IPS-18a (cell line): ENCODE results near the gene CACNA1D.

ENCODE experiments used
- H3K27ac ChIP-seq: one replicate; pipeline ENCODE4 v1.5.1; 2013; ENCODE audit warnings: low read length
- H3K27me3 ChIP-seq: one replicate; pipeline ENCODE4 v1.6.1; 2013; ENCODE audit warnings: mild to moderate bottlenecking, low read length; ENCODE audit not compliant: control insufficient read depth, insufficient read depth
- H3K36me3 ChIP-seq: one replicate; pipeline ENCODE4 v1.6.1; 2013; ENCODE audit warnings: low read depth, low read length; ENCODE audit not compliant: control insufficient read depth
- H3K4me1 ChIP-seq: one replicate; pipeline ENCODE4 v1.6.1; 2013; ENCODE audit warnings: low read depth, low read length; ENCODE audit not compliant: control insufficient read depth
- H3K4me3 ChIP-seq: one replicate; pipeline ENCODE4 v1.5.1; 2013; ENCODE audit warnings: low read length
- H3K9ac ChIP-seq: one replicate; pipeline ENCODE4 v1.6.1; 2013; ENCODE audit warnings: mild to moderate bottlenecking, low read length, moderate library complexity
- H3K9me3 ChIP-seq: one replicate; pipeline ENCODE4 v1.6.1; 2013; ENCODE audit warnings: low read depth, low read length; ENCODE audit not compliant: control insufficient read depth

The CACNA1D gene

DNA sequence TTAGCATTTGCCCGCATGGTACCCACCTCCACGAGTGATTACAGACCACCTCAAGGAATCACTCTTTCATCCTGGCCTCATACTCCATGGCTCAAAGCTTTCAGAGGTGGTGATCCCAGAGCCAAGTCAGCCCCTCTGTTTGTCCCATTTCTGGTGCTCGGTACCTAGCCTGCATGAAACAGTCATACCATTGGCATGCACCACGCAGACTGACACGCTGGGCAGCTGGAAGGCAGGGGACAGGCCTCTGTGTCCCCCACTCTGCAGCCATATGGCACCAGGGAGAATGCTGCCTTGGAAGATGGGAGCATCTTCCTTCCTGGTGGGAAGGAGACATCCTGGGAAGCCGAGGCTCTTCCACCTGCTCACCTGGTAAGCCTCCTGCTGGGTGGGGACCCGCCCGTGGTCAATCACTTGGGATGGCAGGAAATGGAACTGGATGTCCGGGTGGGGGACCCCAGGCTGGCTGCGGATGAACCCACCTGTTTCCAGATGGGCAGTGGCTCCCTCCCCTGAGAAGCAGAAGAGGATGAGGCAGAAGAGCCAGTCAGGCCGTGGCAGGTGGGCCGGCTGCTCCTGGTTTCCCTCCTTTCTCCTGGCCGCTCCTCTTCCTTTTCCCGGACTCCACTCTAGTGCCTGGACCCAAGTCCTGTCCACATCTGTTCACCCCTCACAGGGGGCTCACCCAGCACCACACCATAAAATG, 324.9 kb downstream of the CACNA1D start:
- Histone ChIP-seq H3K27me3 (no peaks in the 10 kb centered on the region), H3K27ac (no peak overlapping the region)

GRCh38 chr3:53820084-53820483, 325.7 kb downstream of the CACNA1D start:
- Histone ChIP-seq H3K4me1 (no peaks in the 10 kb centered on the region), H3K27ac (no peak overlapping the region), H3K4me3 (no peak overlapping the region), H3K36me3 (peaks cover 26% of the 10 kb centered on the region), H3K9ac (no peak overlapping the region), H3K27me3 (no peaks in the 10 kb centered on the region), H3K9me3 (no peaks in the 10 kb centered on the region)

More for the DNA sequence above, 324.9 kb downstream of the CACNA1D start:
- no peak overlapping the region for H3K9ac ChIP-seq
- no peaks in the 10 kb centered on the region for H3K4me1 ChIP-seq
- H3K4me3 ChIP-seq = no peak overlapping the region
- H3K36me3 ChIP-seq = peaks cover 26% of the 10 kb centered on the region
- H3K9me3 ChIP-seq = no peaks in the 10 kb centered on the region

DNA sequence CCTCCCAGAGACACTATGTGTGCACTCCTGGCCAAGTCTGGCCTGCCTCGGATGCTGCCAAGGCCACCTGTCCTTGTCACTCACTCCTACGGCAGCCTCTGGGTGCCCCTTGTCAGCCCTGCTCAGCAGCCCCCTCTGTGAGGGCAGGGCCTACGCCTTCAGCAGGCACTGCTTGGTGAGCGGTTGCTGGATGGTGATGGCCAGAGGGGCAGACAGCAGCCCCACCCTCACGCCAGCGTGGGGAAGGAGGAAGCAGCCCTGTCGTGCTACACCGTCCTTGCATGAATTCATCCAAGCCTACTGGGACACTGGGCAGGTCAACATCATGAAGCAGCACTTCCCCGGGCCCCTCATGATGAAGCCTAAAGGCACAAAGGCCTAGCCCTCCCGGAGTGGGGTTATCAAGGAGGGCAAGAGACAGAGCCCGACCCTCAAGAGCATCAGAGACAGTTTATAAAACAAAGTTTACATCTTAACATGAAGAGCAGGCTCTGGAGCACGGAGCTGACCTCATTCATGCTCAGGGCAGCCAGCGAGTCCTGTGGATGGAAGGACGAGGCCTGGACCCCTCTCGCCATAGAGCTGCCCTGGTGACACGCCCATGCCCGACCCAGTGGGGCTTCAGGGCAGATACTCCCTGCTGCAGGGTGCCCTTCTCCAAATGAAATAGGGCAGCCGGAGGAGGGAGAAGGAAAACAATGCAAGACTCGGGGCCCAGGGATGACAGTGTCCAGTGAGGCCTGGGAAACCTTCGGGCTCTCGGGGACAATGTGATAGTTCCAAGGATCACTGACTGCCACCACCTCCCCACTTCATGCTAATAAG, 326.6 kb downstream of the CACNA1D start:
- Histone ChIP-seq H3K9ac (no peak overlapping the region), H3K9me3 (no peaks in the 10 kb centered on the region), H3K4me3 (no peak overlapping the region), H3K36me3 (peaks cover 26% of the 10 kb centered on the region), H3K27ac (no peak overlapping the region), H3K27me3 (no peaks in the 10 kb centered on the region), H3K4me1 (no peaks in the 10 kb centered on the region)

DNA sequence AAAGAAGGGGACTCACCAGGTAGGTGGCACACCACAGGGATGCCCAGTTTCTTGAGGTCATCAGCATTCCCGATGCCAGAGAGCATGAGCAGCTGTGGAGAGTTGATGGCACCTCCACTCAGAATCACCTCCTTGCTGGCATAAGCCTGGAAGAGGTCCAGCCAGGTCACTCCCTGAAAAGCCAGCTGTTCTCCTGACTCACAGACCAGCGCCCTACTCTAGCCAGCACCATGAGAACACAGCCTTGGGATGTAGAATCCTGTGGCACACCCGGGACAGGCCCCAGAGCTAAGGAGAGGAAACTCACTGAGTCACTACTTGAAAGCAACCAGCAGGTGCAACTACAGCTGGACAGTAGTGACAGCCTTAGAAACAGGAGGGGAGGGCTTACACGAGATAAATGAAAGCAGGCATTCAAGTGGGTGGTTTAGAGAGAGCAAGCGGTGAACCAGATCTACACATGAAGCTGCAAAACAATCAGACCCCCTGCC, 327.3 kb downstream of the CACNA1D start:
- Histone ChIP-seq H3K4me3 (no peak overlapping the region), H3K9me3 (no peaks in the 10 kb centered on the region), H3K4me1 (no peaks in the 10 kb centered on the region), H3K9ac (no peak overlapping the region), H3K27ac (no peak overlapping the region), H3K36me3 (peaks cover 26% of the 10 kb centered on the region), H3K27me3 (no peaks in the 10 kb centered on the region)

DNA sequence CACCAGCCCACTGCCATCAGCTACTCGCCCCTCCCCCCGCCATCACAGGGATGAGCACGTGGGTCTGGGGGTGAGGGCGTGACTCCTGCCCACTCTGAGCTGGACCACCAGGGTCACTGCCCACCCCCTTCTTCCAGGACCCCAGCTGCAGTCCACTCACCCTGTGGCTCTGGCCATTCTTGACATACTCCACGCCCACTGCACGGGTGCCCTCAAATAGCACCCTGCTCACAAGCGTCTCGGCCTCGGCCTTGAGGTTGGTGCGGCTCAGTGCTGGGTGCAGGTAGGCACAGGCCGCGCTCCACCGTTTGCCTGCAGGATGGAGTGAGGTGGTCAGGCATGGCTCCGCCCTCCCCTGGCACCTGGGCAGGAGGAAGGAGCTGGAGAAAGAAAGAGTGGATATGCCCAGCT, 327.9 kb downstream of the CACNA1D start:
- H3K4me1 ChIP-seq = no peaks in the 10 kb centered on the region

GRCh38 chr3:53823026-53823955, 328.9 kb downstream of the CACNA1D start:
- H3K9ac ChIP-seq = no peak overlapping the region
- H3K4me3 ChIP-seq = no peak overlapping the region

More for the DNA sequence above, 327.9 kb downstream of the CACNA1D start:
- peaks cover 24% of the 10 kb centered on the region for H3K36me3 ChIP-seq
- H3K4me3 ChIP-seq = no peak overlapping the region
- H3K9ac ChIP-seq = no peak overlapping the region
- no peaks in the 10 kb centered on the region for H3K9me3 ChIP-seq
- H3K27ac ChIP-seq = no peak overlapping the region
- no peaks in the 10 kb centered on the region for H3K27me3 ChIP-seq

DNA sequence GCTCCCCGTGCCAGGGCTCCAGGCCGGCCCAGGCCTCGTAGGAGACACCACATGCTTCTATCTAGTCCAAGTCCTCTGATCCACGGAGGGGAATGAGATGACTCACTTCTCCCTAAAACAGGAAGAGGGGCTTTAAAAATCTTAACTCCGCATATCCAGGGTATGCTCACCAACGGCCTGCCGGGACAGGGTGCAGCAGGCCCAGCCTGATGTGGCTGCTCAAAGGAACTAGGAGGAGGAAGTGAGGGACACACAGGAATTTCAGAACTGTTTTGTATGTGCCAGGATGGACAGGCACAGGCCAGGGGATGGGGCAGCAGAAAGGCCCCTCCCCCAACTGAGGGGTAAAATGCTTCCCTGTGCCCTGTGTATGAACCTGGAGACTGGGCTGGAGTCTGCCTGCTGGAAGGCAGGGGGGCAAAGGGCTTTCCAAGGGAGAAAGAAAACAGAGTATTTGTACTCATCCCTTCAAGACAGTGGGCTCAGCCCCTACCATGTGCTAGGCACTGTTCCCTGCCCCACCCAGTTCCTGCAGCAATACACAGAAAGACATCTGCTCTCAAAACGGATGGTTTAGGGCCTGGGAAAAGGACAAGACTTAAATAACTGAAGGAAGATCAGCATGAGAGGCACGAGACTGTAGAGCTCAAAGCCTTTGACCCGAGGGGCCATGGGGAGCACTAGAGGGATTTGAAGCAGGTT, 329.7 kb downstream of the CACNA1D start:
- Histone ChIP-seq H3K9ac (no peak overlapping the region), H3K36me3 (peaks cover 14% of the 10 kb centered on the region)

More at GRCh38 chr3:53823026-53823955, 328.9 kb downstream of the CACNA1D start:
- no peaks in the 10 kb centered on the region for H3K27me3 ChIP-seq
- H3K4me1 ChIP-seq = no peaks in the 10 kb centered on the region
- H3K9me3 ChIP-seq = no peaks in the 10 kb centered on the region
- H3K36me3 ChIP-seq = peaks cover 21% of the 10 kb centered on the region
- no peak overlapping the region for H3K27ac ChIP-seq

GRCh38 chr3:53824795-53825194, 330.4 kb downstream of the CACNA1D start:
- Histone ChIP-seq H3K4me3 (no peak overlapping the region), H3K27ac (no peak overlapping the region), H3K9me3 (no peaks in the 10 kb centered on the region), H3K36me3 (peaks cover 7% of the 10 kb centered on the region), H3K27me3 (no peaks in the 10 kb centered on the region), H3K4me1 (no peaks in the 10 kb centered on the region), H3K9ac (no peak overlapping the region)

More for the DNA sequence above, 329.7 kb downstream of the CACNA1D start:
- no peak overlapping the region for H3K27ac ChIP-seq
- no peaks in the 10 kb centered on the region for H3K4me1 ChIP-seq
- H3K27me3 ChIP-seq = no peaks in the 10 kb centered on the region
- no peaks in the 10 kb centered on the region for H3K9me3 ChIP-seq
- H3K4me3 ChIP-seq = no peak overlapping the region

DNA sequence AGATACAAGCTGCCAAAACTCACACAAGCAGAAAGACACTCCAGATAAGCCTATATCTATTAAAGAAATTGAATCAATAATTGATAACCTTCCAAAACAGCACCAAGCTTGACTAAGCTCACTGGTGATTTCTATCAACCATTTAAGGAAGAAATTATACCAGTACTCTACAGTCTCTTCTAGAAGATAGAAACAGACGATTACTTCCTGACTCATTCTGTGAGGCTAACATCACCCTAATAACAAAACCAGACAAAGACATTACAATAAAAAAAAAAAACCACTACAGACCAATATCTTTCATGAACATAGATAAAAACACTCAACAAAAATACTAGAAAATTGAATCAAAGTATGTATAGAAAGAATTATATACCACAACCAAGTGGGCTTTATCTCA, 331.6 kb downstream of the CACNA1D start:
- no peak overlapping the region for H3K4me3 ChIP-seq
- no peaks in the 10 kb centered on the region for H3K36me3 ChIP-seq
- H3K9me3 ChIP-seq = no peaks in the 10 kb centered on the region
- H3K9ac ChIP-seq = no peak overlapping the region
- H3K27me3 ChIP-seq = no peaks in the 10 kb centered on the region
- no peak overlapping the region for H3K27ac ChIP-seq
- no peaks in the 10 kb centered on the region for H3K4me1 ChIP-seq

- H3K4me3 ChIP-seq = no peak overlapping the region
Measured at GRCh38 chr3:53828581-53828980, 334.2 kb downstream of the CACNA1D start.

More at GRCh38 chr3:53828581-53828980, 334.2 kb downstream of the CACNA1D start:
- H3K9ac ChIP-seq = no peak overlapping the region
- H3K9me3 ChIP-seq = no peaks in the 10 kb centered on the region
- H3K4me1 ChIP-seq = no peaks in the 10 kb centered on the region
- H3K27ac ChIP-seq = no peak overlapping the region
- no peaks in the 10 kb centered on the region for H3K27me3 ChIP-seq
- no peaks in the 10 kb centered on the region for H3K36me3 ChIP-seq
